Spleen (tissue), 7 donors: Measurements from ENCODE around the gene POLN.

Experiments
- CTCF ChIP-seq, 11 experiments: fragments of 200-600 bp in 7 of 11; fragments of 450-650 bp in 4 of 11; sonication (generic) in 4 of 11; IDR thresholded peaks in 8 of 11; conservative IDR thresholded peaks in 3 of 11; 1 replicate in 7 of 11; 2 replicates in 4 of 11; pipeline versions ENCODE4 v1.4.0 to v1.8.0; 2016 to 2021; ENCODE audit warnings: antibody characterized with exemption in 11 of 11, inconsistent platforms in 4 of 11, mild to moderate bottlenecking in 1 of 11
- POLR2A ChIP-seq, 3 donors: fragments of 450-650 bp; IDR thresholded peaks; one replicate each; pipeline ENCODE4 v1.5.1; 2017; ENCODE audit warnings: antibody characterized with exemption in 3 of 3, mild to moderate bottlenecking in 1 of 3
- POLR2AphosphoS5 ChIP-seq, 3 donors: sonication (generic); formaldehyde crosslinking; IDR thresholded peaks; one replicate each; pipeline ENCODE4 v1.5.1; 2017; ENCODE audit warnings: antibody characterized with exemption in 3 of 3
- donor health status: DM: no; HTN: no; CAD: no; lungs with moderate emphysema.
- donor health status: DM: no; HTN: no; CAD: no.
- donor health status: DM: no; HTN: no; CAD: no.

- TF ChIP-seq POLR2A (IDR thresholded peaks at IDR 0.05) (no peak), CTCF (IDR thresholded peaks at IDR 0.05 in 8 of 11, conservative IDR thresholded peaks at IDR 0.05 in 3 of 11) (no peak), POLR2AphosphoS5 (IDR thresholded peaks at IDR 0.05) (no peak)
Observed at GRCh38 chr4:2036866-2037265, 205.1 kb downstream of the POLN start.
